ENCODE results near the gene DAB2.

Gene DAB2

GRCh38 chr5:39447059-39447458, 22.3 kb upstream of the DAB2 start:
- DNase-seq, result no peak

GRCh38 chr5:39446231-39446630, 21.5 kb upstream of the DAB2 start:
- DNase-seq, result no peak

DNA sequence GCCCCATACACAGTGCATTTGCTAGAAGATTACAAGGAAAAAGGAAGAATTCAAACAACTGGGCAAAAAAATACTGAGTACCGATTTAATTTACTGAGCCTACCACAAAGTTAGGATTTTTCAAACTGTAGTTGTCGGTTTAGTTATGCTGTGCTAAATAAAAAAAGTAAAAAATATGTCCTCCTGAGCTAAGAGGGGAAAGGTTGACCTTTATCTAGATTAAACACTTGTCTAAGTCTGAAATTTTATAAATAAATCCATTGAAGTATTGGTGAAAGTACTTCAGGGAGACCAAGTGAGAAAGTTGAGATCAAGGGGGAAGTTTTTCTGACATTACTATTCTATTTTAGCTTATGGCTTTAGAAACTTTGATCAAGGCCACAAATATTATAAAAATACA, 19.1 kb upstream of the DAB2 start:
- no peak for DNase-seq

GRCh38 chr5:39442991-39443390, 18.2 kb upstream of the DAB2 start:
- DNase-seq, result no peak

- DNase-seq, result no peak
Observed at GRCh38 chr5:39441838-39442237, 17.1 kb upstream of the DAB2 start.

DNA sequence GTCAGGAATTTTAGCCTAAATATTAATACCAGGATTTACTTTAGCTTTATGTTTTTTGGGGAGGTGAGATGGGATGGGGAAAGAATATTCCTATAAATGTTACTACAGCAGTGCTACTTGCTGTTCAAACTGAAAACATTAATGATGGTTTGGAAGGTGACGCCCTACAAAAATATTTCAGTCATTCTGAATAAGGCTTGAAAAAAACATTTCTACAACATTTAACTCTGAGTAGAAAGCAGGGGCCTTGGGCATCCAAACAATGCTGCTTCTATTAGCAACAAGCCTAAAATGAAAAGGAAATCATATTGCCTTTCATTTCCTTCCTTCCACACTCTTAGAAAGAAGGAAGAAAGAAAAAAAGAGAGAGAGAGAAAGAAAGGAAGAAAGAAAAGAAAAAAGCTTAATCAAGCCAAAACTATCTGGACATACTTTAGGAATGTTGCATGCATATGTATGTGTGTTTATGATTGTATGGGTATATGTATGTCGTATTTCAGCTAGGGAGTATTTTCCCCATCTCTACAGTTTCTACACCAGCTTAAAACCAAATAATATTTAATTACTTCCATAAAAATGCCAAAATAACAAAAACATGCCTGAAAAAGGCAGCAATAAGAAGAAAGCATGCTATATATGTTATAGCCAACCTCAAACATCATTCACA, 16.3 kb upstream of the DAB2 start:
- DNase-seq, result no peak

DNA sequence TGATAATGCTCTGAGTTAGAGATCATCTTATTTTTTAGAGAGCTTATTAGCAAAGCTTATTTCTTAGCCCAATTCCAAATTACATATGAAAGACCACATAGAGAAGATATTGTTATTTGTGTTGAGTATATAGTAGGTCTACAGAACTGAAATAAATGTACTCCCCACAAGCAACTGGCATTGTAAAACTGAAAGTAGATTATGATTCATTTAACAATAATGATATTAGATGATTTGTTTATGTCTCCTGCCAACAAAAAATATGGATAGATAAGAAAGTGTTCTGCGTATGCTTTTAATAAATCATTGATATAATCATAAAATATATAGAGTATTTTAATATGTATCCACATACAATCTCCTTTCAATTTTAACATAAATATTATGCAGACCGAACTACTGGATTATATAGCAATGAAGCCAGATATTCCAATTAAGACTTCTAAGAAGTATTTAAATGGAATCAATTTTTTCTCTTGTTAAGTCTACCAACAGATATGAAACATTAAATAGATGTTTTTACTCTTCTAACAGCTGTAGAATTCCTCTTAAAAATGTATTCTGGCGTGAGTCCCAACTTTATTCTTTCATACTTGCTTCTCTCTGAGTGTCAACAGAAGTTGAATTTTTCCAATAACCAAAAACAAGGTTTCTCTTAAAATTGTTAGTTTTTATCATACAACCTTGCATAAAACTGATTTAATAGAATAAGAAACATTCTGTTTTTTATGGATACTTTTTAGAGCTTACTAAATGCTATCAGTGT, 15.6 kb upstream of the DAB2 start:
- DNase-seq, result no peak

DNA sequence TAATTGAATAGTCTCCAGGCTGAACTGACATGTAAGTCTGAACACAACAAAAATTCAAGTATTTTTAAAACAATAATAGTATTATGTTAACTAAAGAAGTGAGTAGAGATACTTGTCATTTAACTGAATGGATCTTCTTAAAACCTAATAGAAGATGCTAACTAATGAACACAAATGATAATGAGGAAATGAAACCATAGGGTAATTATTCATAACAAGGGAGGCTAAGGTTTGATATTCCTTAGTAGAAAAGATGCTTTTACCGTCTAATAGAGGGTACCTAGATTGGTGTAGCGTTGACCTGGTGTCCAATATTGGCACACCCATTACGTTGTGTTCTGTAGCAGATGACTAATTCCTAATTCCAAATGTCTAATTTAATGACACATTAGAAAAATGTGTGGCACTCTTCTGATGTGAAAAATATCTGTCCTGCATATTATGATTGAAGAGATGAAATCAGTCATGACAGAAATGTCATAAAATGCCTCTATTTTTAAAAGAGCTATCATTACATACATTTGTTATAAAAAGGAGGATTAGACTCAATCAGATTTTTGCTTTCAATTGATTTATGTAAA, 14.9 kb upstream of the DAB2 start:
- DNase-seq, result no peak

DNA sequence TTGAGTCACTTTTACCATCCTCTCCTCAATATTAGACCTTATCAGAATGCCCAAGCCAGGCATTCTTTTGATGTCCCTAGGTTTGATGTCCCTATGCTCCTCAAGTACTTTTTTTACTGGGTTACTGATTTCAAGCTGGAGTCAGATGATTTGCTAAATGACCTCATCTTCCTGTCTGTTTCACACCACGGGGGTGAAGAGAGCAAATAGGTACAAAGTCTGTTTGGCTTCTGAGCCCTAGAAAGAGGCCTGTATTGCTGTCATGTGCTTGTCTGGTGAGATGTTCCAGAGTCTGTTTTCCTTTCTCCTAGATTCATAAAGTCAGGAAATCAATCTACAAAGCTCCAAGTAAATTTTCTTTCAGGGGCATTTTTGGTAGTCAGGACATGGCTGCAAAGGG, 12.7 kb upstream of the DAB2 start:
- peak in 1 of 2 experiments; percentile 20 for DNase-seq

GRCh38 chr5:39433848-39434247, 9.1 kb upstream of the DAB2 start:
- DNase-seq, result no peak

DNA sequence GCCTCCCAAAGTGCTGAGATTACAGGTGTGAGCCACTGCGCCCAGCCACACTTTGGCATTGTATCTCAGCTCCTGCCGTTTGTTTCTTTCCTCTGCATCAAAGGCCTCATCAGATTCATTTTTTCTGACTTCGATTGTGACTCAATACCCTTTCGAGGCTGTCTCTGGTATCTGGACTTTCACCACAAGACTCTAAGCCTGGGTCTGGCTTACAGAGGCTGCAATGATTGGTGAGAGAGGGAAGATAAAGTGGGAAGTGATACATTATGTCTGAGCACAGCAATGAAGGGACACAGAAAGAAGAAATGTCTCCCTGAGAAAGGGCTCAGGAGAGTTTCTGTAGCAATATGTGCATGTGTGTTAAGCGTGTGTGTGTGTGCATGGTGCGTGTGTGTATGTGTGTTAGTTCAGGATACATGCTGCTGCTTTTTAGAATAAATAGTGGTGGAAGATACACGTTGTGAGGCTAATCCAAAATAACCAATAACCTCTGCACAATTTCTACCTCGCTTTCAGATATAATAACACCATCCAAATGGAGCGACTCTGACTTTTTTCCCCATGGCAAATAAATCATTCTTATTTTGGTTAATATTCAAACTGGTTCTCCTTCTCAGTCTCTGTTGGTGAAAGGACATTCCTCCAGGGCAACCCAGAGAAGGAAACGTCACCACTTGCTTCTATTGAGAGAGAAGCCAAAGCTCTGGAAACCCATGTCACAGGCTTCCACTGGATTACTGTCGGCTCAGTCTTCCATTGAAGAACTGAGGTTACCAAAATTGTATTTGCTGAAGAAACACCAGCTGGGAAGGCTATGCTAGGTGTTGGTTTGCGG, 8.1 kb upstream of the DAB2 start:
- no peak for DNase-seq

- DNase-seq, result no peak
Observed at GRCh38 chr5:39430461-39430860, 5.7 kb upstream of the DAB2 start.

GRCh38 chr5:39428640-39429039, 3.9 kb upstream of the DAB2 start:
- DNase-seq, result peak in 1 of 2 experiments; percentile 19

DNA sequence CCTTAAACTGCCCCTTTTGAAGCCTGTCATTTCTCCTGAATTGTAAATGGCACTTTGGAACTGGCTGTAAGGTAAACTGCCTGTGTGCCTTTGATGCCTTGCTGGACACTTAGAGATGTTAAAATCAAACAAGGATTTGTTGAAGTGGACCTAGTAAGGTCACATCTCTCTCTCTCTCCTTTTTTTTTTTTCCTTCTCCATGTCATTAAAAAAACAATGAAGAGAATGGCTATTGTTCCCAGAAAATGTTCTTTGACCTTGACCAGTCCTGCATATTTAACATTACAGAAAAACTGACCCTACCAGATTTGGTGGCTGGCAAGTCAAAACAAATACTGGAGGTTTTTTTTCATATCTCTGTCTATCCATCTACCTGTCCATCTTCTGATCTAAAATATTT, 2.9 kb upstream of the DAB2 start:
- no peak for DNase-seq

DNA sequence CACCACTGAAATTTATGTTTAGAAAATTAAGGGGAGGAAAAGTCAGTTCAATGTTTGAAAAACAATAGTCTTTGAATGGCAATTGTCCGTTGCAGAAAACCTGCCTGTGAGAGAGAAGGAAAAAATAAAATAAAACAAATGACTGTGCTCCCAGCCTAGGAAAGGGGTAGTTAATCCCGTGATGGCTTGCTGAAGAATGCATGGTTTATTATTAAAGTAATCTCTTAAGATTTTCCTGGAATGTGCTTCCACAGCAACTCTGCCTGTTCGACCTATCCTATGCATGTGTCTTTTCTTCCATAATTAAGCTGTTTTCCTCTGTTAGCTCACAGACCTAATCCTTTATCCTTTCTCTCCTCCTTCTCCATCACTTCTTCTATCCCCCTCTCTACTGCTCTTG, 2.4 kb upstream of the DAB2 start:
- no peak for DNase-seq

GRCh38 chr5:39426746-39427105, 1.9 kb upstream of the DAB2 start:
- DNase-seq, result no peak

GRCh38 chr5:39426051-39426745, 1.4 kb upstream of the DAB2 start:
- DNase-seq, result peak; percentile 41 to 62

GRCh38 chr5:39423331-39423751, 1.4 kb downstream of the DAB2 start:
- DNase-seq, result no peak

- no peak for DNase-seq
Observed at GRCh38 chr5:39422728-39423285, 2.0 kb downstream of the DAB2 start.

GRCh38 chr5:39422036-39422606, 2.7 kb downstream of the DAB2 start:
- DNase-seq, result no peak

- no peak for DNase-seq
Observed at GRCh38 chr5:39420482-39421145, 4.2 kb downstream of the DAB2 start.

DNA sequence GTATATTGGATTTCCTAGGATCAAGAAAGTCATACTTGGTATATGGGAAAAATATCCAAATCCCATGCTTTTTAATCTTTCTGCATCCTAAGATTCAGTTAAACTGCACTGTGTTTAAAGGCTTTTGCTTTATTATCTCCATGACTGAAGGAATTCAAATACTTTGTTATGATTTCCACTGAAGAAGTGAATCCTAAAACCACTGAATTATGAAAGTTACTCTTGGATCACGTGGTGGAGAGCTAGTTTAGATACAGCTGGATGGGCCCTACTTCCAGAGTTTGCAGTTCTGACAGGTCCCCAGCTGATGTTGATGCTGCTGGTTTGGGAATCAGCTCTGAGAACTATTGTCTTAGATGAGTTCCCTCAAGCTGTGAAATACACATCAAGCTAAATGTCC, 5.0 kb downstream of the DAB2 start:
- DNase-seq, result no peak
